HG02885 (cell line): ENCODE results near the gene RBM15B.

Source experiments
- ATAC-seq: cut with Tn5 transposase; IDR thresholded peaks from one replicate; pipeline ENCODE4 v1.9.1; 2021; ENCODE audit warnings: mild to moderate bottlenecking; ENCODE audit not compliant: unreplicated experiment, poor library complexity

Gene RBM15B

DNA sequence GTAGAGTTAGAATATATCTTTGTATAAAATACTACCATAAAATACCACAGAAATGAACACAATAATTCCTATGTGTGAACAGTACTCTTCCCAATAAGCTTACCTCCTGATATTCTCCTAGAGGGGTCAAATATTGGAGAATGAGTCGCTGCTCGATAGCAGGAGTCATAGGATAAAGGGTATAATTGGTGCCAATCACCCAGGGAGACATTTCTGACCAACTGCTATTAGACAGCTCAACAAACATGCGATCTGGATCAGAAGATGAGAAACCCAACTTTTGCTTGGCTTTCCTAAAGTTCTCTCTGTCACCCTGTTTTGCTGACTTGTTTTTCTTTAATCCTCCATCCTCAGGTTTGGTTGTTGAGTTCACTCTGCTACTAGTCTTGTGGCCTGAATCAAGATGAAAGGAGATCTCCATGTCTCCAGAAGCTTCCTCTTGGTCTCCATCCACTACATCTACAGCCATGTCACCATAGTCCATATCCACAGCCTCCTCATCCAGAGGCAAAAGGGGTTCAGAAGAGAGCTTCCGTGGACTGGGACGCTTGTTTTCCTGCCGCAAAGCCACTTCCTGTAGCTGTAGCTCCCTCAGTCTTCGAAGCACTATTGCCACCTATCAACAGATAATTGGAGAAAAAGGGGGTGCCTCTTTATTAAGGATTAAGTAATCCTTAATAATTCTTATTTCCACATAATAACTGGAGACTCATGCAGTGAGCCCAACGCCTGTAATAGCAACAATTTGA lies 50.4 kb downstream of the RBM15B start:
- no peak for ATAC-seq

DNA sequence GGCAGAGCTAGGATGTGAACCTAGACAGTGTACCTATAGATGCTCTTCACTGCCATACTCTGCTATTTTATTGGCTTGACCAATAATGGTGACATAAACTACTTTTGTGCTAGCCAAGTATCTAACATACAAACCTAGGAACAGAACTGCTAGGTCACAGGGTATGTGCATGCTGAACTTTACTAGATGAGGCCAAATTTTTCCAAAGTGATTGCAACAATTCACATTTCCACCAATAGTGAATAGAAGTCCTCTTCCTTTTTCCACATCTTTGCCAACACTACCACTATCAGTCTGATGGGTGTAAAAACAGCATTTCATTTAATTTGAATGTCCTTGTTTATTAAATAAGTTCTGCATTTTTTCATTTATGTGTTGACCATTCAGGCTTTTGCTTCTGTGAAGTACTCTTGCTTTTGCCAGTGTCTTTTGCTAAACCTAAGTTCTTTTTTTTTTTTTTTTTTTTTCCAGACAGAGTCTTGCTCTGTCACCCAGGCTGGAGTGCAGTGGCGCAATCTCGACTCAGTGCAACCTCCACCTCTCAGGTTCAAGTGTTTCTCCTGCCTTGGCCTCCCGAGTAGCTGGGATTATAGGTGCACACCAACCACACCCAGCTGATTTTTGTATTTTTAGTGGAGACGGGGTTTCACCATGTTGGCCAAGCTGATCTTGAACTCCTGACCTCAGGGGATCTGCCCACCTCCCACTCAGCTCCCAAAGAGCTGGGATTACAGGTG lies 54.6 kb downstream of the RBM15B start:
- ATAC-seq = no peak
